ENCODE measurements around the gene TMLHE. TPM values are rescaled to one million over a fixed set of nuclear protein-coding genes. Genes with fewer than 3 reads are reported as not detected.
"Not testable (repeated sequence)": the region's sequence is repeated elsewhere in the genome, so short reads cannot be mapped to it uniquely, and the experiment has no call there.

The TMLHE gene
- total RNA-seq, 3 donors from 2014 or later (not counting 1 experiment from before 2014, with no cell fraction given): 12.9 to 18.5 (median 16.1) TPM

DNA sequence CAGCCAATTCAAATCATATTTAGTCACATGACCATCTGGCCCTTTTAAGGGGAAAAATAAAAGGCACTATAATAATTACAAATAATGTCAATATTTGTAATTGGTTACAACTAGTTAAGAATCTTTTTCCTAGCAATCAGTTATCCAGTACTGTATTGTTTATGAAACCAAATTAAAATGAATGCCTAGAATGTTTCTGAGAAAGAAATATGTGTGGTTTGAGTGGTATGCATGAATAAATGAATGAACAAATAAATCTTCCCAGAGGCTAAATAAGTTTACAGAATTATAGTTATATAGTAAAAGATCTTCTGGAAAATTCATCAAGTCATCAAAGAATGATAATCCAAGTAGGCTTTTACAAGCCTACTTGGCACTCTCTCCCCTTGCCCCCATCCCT is 98.5 kb downstream of the TMLHE start:
- H3K27ac ChIP-seq (ENCODE audit: low read length): no peak overlapping the region
- H3K36me3 ChIP-seq (ENCODE audit: control insufficient read depth, insufficient read depth, low read length): no peaks in the 10 kb centered on the region
- no peak overlapping the region for H3K27ac Mint-ChIP-seq
- no peaks in the 10 kb centered on the region for H3K9me3 Mint-ChIP-seq
- no peaks in the 10 kb centered on the region for H3K4me1 Mint-ChIP-seq
- TF ChIP-seq, protein P1, sequence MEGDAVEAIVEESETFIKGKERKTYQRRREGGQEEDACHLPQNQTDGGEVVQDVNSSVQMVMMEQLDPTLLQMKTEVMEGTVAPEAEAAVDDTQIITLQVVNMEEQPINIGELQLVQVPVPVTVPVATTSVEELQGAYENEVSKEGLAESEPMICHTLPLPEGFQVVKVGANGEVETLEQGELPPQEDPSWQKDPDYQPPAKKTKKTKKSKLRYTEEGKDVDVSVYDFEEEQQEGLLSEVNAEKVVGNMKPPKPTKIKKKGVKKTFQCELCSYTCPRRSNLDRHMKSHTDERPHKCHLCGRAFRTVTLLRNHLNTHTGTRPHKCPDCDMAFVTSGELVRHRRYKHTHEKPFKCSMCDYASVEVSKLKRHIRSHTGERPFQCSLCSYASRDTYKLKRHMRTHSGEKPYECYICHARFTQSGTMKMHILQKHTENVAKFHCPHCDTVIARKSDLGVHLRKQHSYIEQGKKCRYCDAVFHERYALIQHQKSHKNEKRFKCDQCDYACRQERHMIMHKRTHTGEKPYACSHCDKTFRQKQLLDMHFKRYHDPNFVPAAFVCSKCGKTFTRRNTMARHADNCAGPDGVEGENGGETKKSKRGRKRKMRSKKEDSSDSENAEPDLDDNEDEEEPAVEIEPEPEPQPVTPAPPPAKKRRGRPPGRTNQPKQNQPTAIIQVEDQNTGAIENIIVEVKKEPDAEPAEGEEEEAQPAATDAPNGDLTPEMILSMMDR (IDR thresholded peaks at IDR 0.05): no peak
- no peak overlapping the region for H3K4me3 Mint-ChIP-seq
- no peaks in the 10 kb centered on the region for H3K36me3 Mint-ChIP-seq
- no peaks in the 10 kb centered on the region for H3K4me1 ChIP-seq (ENCODE audit: control insufficient read depth, insufficient read depth, low read length)
- no peak for ATAC-seq
- intact Hi-C loops (cut with micrococcal nuclease): no loop called here
- no peaks in the 10 kb centered on the region for H3K9me3 ChIP-seq (ENCODE audit: control insufficient read depth, insufficient read depth, low read length)
- no peak overlapping the region for H3K4me3 ChIP-seq (ENCODE audit: low read length)
- no peak for DNase-seq
- H3K27me3 Mint-ChIP-seq (ENCODE audit: low read depth in 2 of 2): no peaks in the 10 kb centered on the region
- no peaks in the 10 kb centered on the region for H3K27me3 ChIP-seq (ENCODE audit: control insufficient read depth, insufficient read depth, low read length)

DNA sequence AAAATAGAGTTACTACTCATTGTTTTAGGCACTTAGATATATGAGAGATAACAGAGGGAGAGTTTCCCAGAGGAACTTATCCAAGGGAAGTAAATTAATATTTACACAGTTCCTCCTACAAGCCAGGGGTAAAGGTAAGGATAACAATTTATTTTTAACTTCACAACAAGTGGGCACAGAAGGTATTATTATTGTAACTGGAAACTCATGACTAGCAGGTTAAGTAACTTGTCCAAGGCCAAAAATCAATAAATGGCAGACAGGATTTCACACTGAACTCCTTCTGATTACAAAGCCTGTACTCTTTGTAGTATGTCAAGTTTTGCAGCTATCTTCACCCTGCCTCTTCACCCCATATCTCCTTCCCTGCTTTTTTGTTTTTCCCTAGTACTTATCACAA is 107.5 kb downstream of the TMLHE start:
- intact Hi-C loops (cut with micrococcal nuclease): no loop called here
- no peaks in the 10 kb centered on the region for H3K36me3 Mint-ChIP-seq
- peaks cover 0 to 6% of the 10 kb centered on the region in 2 donors for H3K4me1 Mint-ChIP-seq
- ATAC-seq: no peak
- H3K27ac Mint-ChIP-seq: no peak overlapping the region
- no peaks in the 10 kb centered on the region for H3K9me3 ChIP-seq (ENCODE audit: control insufficient read depth, insufficient read depth, low read length)
- TF ChIP-seq, protein P1 (IDR thresholded peaks at IDR 0.05): no peak
- no peaks in the 10 kb centered on the region for H3K27me3 ChIP-seq (ENCODE audit: control insufficient read depth, insufficient read depth, low read length)
- H3K36me3 ChIP-seq (ENCODE audit: control insufficient read depth, insufficient read depth, low read length): no peaks in the 10 kb centered on the region
- no peak overlapping the region for H3K4me3 Mint-ChIP-seq
- no peaks in the 10 kb centered on the region for H3K9me3 Mint-ChIP-seq
- H3K27ac ChIP-seq (ENCODE audit: low read length): no peak overlapping the region
- no peaks in the 10 kb centered on the region for H3K4me1 ChIP-seq (ENCODE audit: control insufficient read depth, insufficient read depth, low read length)
- H3K27me3 Mint-ChIP-seq (ENCODE audit: low read depth in 2 of 2): no peaks in the 10 kb centered on the region
- H3K4me3 ChIP-seq (ENCODE audit: low read length): no peak overlapping the region
- DNase-seq: no peak

DNA sequence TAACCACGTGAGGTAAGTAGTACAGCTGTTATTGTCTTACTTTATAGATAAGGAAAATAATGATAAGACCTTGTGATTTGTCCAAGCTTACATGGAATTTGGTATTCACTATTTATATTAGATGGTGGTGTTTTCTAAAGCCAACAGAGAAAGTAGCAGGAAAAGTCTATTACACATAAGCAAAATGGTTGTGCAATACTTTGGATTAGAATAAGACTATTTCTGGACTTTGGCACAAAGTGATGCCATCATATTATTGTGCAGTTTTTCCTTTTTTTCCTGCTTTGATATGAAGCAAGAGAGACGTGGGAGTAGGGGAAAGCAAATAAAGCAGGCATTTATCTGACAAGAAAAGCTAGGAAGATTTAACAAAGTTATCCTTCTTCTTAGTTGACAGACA is 117.6 kb downstream of the TMLHE start:
- H3K4me3 ChIP-seq (ENCODE audit: low read length); H3K27me3 Mint-ChIP-seq (ENCODE audit: low read depth in 2 of 2); H3K27ac Mint-ChIP-seq; H3K27me3 ChIP-seq (ENCODE audit: control insufficient read depth, insufficient read depth, low read length); H3K27ac ChIP-seq (ENCODE audit: low read length); H3K4me1 ChIP-seq (ENCODE audit: control insufficient read depth, insufficient read depth, low read length); H3K36me3 Mint-ChIP-seq; intact Hi-C loops (cut with micrococcal nuclease); H3K4me1 Mint-ChIP-seq; H3K9me3 Mint-ChIP-seq; H3K36me3 ChIP-seq (ENCODE audit: control insufficient read depth, insufficient read depth, low read length); H3K9me3 ChIP-seq (ENCODE audit: control insufficient read depth, insufficient read depth, low read length); DNase-seq; H3K4me3 Mint-ChIP-seq; ATAC-seq: not testable (repeated sequence)
- WGBS (ENCODE audit: insufficient coverage): no CpG with 5 or more reads among the region's 2 CpGs

DNA sequence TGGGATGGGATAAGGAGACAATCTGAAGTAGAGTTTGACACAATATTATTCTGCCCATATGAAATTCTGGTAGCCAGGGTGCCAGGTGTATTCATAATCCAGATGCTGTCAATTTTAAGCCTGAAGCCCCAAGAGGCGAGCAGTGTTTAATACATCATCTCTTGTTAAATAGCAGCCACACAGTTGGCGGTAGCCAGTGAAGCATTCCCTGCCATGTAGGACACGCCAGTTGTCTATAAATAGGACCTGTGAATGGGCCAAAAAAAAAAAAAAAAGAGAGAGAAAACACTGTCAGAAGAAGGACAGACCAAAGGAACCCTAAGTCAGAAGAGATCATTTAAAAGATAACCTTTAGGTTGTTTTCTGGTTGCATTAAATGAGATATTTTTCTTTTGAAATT is 121.3 kb downstream of the TMLHE start:
- H3K4me3 Mint-ChIP-seq; H3K4me1 ChIP-seq (ENCODE audit: control insufficient read depth, insufficient read depth, low read length); H3K4me1 Mint-ChIP-seq; H3K27me3 ChIP-seq (ENCODE audit: control insufficient read depth, insufficient read depth, low read length); intact Hi-C loops (cut with micrococcal nuclease); H3K27me3 Mint-ChIP-seq (ENCODE audit: low read depth in 2 of 2); DNase-seq; ATAC-seq; H3K4me3 ChIP-seq (ENCODE audit: low read length); H3K36me3 ChIP-seq (ENCODE audit: control insufficient read depth, insufficient read depth, low read length); H3K27ac ChIP-seq (ENCODE audit: low read length); H3K27ac Mint-ChIP-seq; H3K36me3 Mint-ChIP-seq; H3K9me3 Mint-ChIP-seq; H3K9me3 ChIP-seq (ENCODE audit: control insufficient read depth, insufficient read depth, low read length): not testable (repeated sequence)
- no CpG with 5 or more reads among the region's 3 CpGs for WGBS (ENCODE audit: insufficient coverage)

DNA sequence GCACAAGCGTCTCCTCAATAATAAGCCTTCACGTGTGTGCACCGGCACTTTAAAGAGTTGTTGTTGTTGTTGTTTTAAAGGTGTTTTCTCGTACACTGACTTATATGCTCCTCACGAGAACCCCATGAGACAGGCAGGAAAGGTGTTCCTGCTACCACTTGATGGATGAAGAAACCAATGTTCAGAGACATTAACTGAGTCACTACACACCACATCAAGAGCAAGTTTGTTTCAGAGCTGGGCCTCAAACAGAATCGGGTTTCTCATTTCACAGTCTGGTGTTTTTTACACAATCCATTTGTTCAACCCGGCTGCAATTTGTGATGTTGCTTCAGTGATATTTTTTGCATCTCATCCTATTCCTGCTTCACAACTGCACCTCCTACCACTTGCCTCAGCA is 135.6 kb downstream of the TMLHE start:
- intact Hi-C loops (cut with micrococcal nuclease); H3K4me3 Mint-ChIP-seq; H3K4me1 Mint-ChIP-seq; H3K27ac ChIP-seq (ENCODE audit: low read length); H3K27me3 Mint-ChIP-seq (ENCODE audit: low read depth in 2 of 2); H3K4me3 ChIP-seq (ENCODE audit: low read length); H3K9me3 ChIP-seq (ENCODE audit: control insufficient read depth, insufficient read depth, low read length); H3K27ac Mint-ChIP-seq; H3K4me1 ChIP-seq (ENCODE audit: control insufficient read depth, insufficient read depth, low read length); ATAC-seq; H3K9me3 Mint-ChIP-seq; H3K36me3 ChIP-seq (ENCODE audit: control insufficient read depth, insufficient read depth, low read length); H3K36me3 Mint-ChIP-seq; H3K27me3 ChIP-seq (ENCODE audit: control insufficient read depth, insufficient read depth, low read length); DNase-seq: not testable (repeated sequence)
- WGBS (ENCODE audit: insufficient coverage): no CpG with 5 or more reads among the region's 7 CpGs

DNA sequence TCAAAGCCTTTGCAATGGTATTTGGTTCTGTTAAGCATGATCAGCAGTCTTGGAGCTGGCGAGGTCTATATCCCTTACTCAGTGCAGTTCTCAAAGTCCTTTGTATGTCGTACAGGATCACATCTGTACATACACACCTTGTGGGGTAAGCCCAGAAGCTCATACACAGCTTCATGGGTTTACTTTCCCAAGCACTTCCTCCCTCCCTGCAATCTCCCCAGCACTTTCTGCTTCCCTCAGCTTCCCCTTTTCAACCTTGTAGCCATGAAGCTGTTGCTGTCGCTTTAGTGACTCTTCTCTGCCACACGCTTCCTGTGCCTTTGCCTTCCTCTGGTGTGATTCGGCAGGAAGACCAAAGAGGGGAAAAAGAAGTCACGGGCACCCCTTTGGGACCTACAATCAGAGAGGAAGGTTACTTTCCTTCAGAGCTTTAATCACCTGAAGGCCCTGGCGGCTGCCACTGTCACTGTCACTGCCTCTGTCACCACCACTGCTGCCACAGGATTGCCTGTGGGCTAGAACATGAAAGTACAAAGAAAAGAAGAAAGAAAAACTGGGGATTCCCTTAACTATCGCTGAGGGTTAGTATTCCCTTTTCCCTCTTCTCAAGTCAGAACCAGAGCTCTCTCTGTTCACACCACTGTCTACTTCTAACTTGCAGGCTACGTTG is 146.3 kb downstream of the TMLHE start:
- H3K27ac Mint-ChIP-seq; H3K9me3 ChIP-seq (ENCODE audit: control insufficient read depth, insufficient read depth, low read length); H3K4me1 Mint-ChIP-seq; H3K36me3 Mint-ChIP-seq; H3K4me1 ChIP-seq (ENCODE audit: control insufficient read depth, insufficient read depth, low read length); H3K9me3 Mint-ChIP-seq; DNase-seq; H3K27me3 Mint-ChIP-seq (ENCODE audit: low read depth in 2 of 2); intact Hi-C loops (cut with micrococcal nuclease); H3K4me3 Mint-ChIP-seq; H3K4me3 ChIP-seq (ENCODE audit: low read length); H3K27ac ChIP-seq (ENCODE audit: low read length); H3K27me3 ChIP-seq (ENCODE audit: control insufficient read depth, insufficient read depth, low read length); H3K36me3 ChIP-seq (ENCODE audit: control insufficient read depth, insufficient read depth, low read length): not testable (repeated sequence)
- ATAC-seq: peak in 1 of 3 donors; percentile 32
- no CpG with 5 or more reads among the region's 9 CpGs for WGBS (ENCODE audit: insufficient coverage)

DNA sequence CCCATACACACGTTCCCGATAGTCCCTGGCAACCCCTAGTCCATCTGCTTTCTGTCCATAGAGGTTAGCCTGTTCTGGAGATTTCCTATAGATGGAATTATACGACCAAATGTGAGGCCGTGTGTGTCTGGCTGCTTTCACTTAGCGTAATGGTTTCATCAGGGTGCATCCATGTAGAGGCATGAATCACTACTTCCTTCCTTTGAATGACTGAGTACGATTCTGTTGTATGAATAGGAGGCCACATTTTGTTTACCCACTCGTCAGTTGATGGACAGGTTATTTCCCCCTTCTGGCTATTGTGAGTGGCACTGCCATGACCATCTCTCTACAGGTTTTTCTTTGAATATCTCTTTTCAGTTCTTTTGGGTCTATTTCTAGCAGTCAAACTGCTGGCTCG is 152.3 kb downstream of the TMLHE start:
- H3K27me3 ChIP-seq (ENCODE audit: control insufficient read depth, insufficient read depth, low read length); H3K4me3 ChIP-seq (ENCODE audit: low read length); H3K36me3 ChIP-seq (ENCODE audit: control insufficient read depth, insufficient read depth, low read length); H3K4me3 Mint-ChIP-seq; DNase-seq; H3K9me3 Mint-ChIP-seq; H3K36me3 Mint-ChIP-seq; H3K27ac Mint-ChIP-seq; H3K27me3 Mint-ChIP-seq (ENCODE audit: low read depth in 2 of 2); H3K4me1 ChIP-seq (ENCODE audit: control insufficient read depth, insufficient read depth, low read length); H3K27ac ChIP-seq (ENCODE audit: low read length); H3K4me1 Mint-ChIP-seq; intact Hi-C loops (cut with micrococcal nuclease); H3K9me3 ChIP-seq (ENCODE audit: control insufficient read depth, insufficient read depth, low read length): not testable (repeated sequence)
- WGBS (ENCODE audit: insufficient coverage): no CpG with 5 or more reads among the region's 8 CpGs
- peak in 1 of 3 donors; percentile 55 for ATAC-seq

Data from natural killer cell (primary cell).